ENCODE measurements around the gene MAST1.
"Not testable (repeated sequence)": the region's sequence is repeated elsewhere in the genome, so short reads cannot be mapped to it uniquely, and the experiment has no call there.

MAST1 gene

DNA sequence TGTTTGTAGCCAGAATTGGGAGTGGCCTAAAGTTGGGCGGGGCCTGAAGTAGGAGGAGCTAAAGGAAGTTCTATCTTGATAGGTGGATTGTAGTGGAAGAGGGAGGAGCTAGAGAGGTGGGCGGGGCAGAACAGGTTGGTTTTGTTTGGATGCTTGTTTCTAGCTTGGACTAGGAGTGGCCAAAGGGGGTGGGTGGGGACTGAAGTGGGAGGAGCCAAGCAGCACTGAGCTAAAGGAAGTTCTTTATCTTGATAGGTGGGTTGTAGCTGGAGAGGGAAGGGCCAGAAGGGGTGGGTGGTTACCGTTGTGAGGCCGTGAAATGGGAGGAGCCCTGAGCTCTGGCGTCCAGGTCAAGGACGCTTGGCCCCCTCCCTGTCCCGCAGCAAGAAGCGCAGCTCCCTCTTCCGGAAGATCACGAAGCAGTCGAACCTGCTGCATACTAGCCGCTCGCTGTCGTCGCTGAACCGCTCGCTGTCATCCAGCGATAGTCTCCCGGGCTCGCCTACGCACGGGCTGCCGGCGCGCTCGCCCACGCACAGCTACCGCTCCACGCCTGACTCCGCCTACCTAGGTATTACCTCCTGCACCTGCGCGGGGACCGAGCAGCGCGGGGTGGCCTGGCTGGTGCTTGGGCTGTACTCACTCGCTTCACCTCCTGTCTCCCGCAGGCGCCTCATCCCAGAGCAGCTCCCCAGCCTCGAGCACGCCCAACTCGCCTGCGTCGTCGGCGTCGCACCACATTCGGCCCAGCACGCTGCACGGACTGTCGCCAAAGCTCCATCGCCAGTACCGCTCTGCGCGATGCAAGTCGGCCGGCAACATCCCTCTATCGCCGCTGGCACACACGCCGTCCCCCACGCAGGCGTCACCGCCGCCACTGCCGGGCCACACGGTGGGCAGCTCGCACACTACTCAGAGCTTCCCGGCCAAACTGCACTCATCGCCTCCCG, 34.9 kb downstream of the MAST1 start:
- DNase-seq: no peak

- DNase-seq: no peak
Measured at GRCh38 chr19:12873891-12874745, 35.8 kb downstream of the MAST1 start.

- DNase-seq: no peak
Measured at GRCh38 chr19:12875086-12875485, 36.8 kb downstream of the MAST1 start.

DNA sequence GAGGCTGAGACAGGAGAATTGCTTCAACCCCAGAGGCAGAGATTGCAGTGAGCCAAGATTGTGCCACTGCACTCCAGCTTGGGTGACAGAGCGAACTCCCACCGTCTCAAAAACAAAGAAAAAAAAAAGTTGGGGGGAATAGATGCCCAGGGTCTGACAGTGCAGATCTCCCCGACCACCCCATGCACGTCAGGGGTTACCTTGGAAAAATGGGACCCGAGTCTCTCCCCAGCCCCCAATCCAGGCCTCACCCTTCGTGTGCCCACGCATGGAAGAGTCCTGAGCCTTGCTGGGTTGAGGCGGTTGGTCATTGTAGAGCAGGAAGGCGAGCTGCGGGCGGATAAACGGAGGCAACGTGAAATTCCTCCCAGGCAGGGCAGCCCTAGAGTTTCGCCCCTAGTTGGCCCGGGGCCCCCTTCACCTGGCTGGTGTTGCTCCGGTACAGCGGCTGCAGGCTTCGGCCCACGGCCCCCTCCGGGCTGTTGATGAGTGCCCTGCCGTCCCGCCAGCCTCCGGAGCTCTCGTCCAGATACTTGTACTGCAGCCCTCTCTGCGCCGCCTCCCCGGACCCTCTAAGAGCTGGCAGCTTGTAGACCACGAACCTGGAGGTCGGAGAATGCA, 42.3 kb downstream of the MAST1 start:
- no peak for DNase-seq

DNA sequence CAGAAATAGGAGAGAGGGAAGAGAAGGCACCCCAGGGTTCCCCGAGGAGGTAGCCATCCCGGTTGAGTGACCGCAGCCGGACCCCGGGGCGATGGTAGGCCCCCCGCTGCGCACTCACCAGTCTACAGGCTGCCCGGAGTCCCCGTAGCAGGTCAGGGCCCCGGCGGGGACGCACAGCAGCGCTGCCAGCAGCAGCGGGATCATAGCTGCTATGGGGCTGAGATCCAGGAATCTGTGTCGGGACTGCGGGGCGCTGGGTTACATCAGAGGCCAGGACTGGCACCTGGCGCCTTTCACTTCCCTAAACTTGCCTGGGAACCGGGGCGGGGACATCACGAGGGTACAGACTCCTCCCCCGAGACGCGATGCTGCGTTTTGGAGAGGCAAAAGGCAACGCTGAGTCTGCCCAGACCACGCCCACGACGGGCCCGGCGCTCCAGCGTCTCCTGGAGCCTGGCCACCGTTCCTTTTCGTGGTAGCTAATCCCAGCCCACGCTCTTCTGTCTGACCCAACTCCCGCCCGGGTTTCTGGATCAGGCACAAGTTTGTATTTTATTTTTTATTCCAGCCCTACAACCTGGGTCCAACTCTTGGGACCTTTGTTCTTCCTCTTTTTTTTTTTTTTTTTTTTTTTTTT, 43.0 kb downstream of the MAST1 start, which contains the start of gene DNASE2:
TSS of gene DNASE2 (minus strand) at position 278 of the 637 bp plus-strand sequence. CDS start at position 204, 74 bp downstream.
- peak; percentile 95 to 99 for DNase-seq

GRCh38 chr19:12882589-12882988, 44.3 kb downstream of the MAST1 start:
- DNase-seq: no peak

DNA sequence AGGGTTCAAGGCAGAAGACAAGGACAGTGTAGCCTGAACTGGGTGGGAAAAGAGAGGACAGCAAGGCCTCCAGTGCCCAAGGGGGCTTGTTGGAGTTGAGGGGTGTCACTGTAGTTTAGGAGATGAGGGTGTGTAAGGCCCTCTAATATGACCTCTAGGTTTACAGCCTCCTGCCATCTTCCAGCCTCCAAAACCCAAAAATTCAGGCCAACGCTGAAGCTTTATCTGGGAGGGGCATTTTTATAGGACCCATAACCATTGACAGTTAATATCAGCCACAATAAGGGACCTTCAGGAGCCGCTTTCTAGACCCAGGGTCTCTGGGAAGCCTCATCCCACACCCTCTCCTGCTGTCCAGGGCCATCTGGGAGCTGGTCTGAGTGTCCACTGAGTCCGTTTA, 45.9 kb downstream of the MAST1 start:
- DNase-seq: no peak

GRCh38 chr19:12884627-12884925, 46.3 kb downstream of the MAST1 start:
- DNase-seq: no peak

- peak in 1 of 2 experiments; percentile 51 for DNase-seq
Measured at GRCh38 chr19:12884926-12885748, 46.8 kb downstream of the MAST1 start.

- DNase-seq: no peak
Measured at GRCh38 chr19:12885749-12886650, 47.7 kb downstream of the MAST1 start.

DNA sequence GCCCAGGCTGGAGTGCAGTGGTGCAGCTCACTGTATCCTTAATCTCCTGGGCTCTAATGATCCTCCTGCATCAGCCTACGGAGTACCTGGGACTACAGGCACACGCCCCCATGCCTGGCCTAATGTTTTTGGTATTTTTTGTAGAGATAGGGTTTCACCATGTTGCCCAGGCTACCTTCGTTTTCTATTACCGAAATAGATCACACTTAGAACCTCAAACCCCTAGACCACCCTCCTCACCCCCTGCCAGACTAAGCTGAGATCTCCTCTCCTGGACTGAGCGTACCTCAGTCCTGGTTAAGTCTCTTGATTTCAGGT, 48.3 kb downstream of the MAST1 start:
- DNase-seq: no peak

GRCh38 chr19:12886969-12887747, 48.8 kb downstream of the MAST1 start, which contains the start of gene KLF1:
TSS of gene KLF1 (minus strand) at chr19:12887201. CDS start at chr19:12887140, 61 bp downstream.
- DNase-seq: no peak

GRCh38 chr19:12888006-12888603, 49.8 kb downstream of the MAST1 start:
- DNase-seq: no peak

GRCh38 chr19:12890299-12890786, 52.0 kb downstream of the MAST1 start:
- DNase-seq: not testable (repeated sequence)

DNA sequence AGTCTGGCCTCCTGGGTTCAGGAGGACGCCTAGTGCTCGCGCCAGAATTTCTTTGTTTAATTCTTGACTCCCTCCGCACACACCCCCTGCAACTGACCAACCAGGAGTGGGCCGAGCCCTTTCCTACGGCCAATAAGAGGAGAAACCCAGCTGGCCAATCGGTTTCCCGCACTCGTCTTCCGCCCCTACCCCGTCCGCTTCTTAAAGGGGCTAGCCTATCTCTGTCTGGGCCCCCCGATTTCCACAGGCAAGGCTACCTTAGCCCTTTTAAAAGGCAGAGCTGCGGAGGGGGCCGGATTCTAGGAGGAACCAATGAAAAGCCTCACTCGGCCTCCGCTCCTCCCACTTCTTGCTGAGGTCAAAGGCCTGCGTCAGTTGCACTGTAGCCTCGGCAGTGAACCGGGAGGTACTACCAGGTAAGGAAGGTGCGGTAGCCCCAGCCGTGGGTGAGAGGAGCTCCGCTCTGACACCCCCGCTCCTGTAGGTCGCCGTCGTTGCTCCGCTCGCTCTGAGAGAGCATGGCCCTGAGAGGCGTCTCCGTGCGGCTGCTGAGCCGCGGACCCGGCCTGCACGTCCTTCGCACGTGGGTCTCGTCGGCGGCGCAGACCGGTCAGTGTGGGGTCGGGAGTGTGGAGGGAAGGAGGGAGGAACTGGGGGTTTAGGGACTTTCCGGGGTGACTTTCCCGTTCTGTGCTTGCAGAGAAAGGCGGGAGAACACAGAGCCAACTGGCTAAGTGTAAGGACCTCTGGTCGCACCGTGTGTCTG, 52.7 kb downstream of the MAST1 start, which contains the start of gene GCDH:
TSS of gene GCDH (plus strand) at position 374 of the 766 bp plus-strand sequence. CDS start at position 519, 145 bp downstream.
- DNase-seq: peak; percentile 99

- no peak for DNase-seq
Measured at GRCh38 chr19:12891553-12892021, 53.3 kb downstream of the MAST1 start.

GRCh38 chr19:12893582-12893981, 55.3 kb downstream of the MAST1 start:
- DNase-seq: no peak

GRCh38 chr19:12896460-12896859, 58.1 kb downstream of the MAST1 start:
- no peak for DNase-seq
